ENCODE data around the gene CHKB.

The CHKB gene

DNA sequence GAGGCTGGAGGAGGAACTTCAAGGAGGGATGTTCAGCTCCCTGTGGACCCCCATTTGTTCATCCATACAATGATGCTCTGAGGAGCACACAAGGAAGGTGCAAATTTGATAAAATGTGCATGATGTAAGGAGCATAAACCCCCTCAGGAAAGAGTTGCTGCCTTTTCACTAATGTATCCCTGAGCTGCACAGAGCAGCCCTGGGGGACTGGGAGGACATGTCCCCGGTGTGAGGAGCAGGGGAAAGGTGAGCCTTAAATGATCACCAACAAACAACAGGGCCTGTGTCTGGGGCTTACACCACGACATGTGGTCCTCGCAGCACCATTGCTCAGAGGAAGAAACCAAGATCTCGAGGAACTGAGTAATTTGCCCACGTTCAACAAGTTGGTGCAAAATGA is 14.4 kb upstream of the CHKB start:
- DNase-seq = no peak

DNA sequence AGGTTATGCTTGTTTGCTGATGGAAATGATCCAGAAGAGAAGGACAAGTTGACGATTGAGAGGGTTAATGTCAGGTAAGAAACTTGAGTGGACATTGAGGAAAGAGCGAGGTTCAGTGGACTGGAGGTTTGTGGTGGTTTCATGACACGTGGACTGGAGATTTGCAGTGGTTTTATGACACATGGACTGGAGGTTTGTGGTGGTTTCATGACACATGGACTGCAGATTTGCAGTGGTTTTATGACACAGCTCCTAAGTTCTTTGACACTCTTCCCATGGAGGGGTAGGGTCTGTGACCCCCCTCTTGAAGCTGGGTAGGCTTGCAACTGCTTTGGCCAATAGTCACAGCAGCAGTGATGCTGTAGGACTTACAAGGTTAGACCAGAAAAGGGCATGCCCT is 12.5 kb upstream of the CHKB start:
- DNase-seq = no peak

DNA sequence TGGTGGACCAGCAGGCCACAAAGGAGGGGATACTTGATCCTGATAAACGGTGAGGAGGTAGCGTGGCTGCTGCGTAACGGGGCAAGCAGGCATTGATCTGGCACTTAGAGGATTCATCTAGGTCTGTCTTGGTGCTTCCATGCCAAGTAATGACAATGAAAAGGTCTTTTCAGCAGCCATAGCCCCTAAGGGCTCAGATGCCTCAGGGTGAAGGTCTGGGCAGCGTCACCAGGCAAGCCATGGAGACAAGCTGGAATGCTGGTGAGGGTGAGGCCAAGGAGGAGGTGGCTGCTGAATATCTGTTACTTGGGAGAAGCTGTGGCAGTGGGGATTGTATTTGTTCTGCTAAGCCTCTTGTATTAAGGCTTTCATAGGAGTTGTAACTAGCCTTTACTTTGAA is 4.8 kb upstream of the CHKB start:
- no peak for DNase-seq

DNA sequence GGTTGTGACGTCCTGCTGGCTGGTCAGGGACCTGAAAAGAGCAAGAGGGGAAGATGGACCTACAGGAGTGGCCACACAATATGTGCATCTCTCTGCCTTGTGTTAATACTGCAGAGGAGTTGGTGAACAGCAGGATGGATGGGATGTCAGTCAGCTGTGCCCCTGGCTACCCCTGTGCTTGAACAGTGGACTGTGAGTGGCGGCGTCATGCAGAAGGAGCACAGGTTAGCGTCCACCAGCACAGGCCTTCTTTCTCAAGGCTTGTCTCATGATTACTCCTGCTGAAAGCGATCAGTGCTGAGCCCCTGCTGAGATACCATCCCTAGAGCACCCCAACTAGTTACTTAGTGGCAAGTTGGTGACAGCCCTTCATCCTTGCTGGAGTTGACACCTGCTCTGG is 3.8 kb upstream of the CHKB start:
- no peak for DNase-seq

DNA sequence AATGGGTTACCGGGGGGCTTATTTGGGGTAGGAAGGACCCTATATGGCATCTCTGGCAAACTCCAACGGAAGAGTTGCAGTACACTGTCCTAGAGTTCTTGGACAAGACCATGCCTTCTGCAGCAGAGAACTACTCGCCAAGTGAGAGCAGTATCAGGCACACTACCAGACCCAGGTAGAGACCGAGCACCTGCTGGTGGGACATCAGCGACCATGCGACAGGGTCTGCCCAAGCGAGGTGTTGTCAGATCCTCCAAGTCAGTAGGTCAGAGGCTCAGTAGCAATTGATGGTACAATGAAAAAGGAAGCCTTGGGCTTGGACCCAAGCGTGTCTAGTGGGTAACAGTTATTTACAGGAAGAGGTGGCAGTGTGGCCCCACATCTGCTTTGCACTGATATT is 3.1 kb upstream of the CHKB start:
- DNase-seq = no peak

DNA sequence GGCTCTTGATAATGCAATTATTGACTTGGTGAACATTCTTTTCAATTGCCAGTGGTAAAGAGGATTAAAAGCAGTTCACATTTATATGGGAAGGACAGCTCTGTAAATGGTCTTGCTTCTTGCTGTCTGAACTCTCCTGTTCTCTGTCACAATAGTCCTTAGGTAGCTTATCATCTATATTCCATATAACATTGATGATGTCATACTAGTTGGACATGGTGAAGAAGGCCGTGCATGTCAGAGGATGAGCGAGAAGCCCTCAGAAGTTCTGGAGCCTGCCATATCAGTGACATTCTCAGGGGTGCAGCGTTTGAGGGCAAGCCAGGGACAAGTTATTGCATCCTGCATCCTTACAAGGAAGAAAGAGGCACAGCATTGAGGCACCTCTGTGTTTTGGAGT is 2.6 kb upstream of the CHKB start:
- no peak for DNase-seq

DNA sequence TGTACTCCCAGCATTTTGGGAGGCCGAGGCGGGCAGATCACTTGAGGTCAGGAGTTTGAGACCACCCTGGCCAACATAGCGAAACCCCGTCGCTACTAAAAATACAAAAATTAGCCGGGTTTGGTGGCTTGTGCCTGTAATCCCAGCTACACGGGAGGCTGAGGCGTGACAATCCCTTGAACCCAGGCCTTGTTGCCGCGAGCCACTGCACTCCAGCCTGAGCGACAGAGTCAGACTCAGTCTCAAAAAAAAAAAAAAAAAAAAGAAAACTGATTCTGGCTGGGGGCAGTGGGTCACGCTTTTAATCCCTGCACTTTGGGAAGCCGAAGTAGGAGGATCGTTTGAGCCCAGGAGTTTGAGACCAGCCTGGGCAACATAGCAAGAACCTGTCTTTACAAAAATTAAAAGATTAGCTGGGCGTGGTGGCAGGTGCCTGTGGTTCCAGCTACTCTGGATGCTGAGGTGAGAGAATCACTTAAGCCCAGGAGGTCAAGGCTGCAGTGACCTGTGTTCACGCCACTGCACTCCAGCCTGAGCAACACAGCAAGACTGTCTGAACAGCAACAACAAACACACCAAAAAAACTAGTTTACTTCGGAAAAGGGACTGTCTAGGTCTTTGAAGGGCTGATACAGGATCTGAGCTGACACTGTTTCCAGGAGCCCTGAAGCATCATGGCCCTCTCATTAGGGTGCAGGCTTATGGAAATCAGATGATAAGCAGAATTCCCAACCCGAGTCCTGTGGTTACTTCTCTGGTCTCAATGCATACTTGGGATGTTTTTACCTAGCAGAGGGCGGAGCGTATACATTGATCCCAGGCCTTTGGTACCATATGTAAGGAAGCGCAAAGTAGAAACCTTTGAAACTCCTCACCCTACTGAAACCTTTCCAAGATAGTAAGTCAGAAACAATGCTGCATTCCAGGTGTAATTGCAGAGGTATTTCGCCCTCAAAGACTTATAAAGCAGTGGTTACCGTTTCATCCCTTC is 1.8 kb upstream of the CHKB start:
- DNase-seq = no peak

DNA sequence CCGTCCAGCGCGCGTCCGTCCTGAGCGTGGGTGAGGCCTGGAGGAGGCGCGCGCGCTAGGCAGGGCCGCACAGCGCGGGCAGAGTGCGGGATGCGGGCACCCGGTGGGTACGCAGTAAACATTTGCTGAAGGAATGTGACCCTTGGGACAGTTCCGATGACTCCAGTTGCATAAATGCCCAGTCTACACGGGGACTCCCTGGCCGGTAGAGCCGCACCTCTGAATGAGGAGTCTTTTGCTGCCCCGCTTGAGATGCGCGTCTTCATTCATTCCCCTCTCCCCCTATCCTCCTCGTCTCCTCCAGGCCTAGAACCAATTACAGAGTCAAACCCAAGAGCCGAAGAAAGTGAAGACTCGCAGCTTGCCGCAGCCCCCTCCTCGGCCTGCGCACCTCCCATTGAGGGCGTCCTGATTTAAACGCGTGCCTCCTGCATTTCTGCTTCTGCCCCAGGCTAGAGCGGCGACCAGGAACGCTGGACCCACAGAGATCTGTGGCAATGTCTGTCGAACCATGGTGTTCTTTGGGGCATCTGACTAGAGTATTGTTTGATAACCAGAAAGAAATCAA is 729 bp upstream of the CHKB start:
- no peak for DNase-seq

DNA sequence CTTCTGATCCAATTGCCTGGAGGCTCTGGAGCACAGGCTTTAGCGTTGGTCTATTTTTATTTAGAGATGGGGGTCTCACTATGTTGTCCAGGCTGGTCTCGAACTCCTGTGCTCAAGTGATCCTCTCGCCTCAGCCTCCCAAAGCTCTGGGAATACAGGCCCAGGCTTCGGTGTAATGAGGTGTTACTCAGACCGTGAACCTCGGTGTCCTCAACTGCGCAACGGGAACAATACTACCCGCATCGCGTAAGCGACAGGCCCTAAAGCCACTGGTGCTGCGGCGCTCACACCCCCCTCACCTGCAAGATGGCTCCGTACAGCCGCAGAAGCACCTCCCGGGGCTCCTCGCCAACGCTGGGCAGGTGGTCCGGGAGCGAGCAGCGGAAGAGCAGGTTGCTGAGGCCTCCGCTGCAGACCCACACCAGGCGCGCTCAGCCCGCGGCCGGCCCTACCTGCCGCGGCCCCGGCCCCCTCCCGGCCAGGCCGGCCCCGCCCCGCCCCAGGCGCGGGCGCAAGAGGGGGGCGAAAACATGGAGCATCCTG is 628 bp downstream of the CHKB start:
- no peak for DNase-seq

DNA sequence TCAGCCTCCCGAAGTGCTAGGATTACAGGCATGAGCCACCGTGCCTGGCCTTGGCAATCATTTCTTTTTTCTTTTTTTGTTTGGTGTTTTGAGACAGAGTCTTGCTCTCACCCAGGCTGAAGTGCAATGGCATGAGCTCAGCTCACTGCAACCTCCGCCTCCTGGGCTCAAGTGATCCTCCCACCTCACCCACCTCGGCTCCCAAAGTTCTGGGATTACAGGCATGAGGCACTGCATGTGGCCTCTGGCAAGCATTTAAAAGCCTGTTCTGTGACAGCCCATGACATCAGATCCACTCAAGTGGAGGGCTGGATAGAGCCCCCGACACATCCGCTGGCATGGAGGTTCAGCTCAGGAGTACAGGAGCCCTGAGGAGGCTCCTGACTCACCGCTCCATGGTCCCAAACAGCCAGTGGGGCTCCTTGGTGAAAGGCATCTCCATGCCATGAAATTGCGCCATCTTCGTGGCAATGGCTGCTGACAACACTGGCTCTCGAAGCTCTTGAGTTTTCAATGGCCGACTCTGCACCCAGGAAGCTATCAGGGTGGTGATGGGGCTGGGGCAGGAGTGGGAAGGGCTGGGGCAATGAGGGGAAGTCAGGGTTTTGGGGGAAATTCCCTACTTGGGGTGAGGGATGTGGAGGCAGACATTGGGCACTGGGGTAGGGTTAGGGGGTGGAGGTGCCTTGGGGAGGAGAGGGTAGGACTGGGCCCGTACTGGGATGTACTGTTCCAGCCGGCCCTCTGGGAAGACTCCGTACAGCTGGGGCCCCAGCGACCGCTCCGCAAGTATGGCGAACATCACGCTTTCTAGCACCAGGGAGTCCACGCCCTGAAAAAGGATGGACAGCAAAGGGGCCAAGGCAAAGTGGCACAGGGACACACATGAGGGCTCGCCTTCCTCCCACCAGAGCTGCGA is 1.4 kb downstream of the CHKB start:
- DNase-seq = no peak

DNA sequence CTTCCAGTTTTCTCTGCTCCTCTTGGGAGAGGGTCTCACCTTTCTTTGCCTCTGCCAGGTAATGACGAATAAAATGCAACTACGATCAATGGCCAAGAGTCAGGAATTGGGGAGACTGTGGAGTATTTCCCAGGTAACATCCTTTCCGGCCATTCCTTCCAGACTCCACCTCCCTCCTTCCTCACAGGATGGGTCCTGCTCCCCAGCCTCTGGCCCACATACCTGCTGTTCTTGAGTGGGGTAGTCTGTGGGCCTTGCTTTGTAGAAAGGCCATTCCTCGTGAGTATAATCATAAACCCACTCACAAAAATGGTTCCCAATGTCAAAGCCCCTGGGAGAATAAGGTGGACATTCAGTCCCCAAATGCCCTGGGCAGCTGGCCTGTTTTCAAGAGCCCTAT is 2.9 kb downstream of the CHKB start:
- DNase-seq = no peak

DNA sequence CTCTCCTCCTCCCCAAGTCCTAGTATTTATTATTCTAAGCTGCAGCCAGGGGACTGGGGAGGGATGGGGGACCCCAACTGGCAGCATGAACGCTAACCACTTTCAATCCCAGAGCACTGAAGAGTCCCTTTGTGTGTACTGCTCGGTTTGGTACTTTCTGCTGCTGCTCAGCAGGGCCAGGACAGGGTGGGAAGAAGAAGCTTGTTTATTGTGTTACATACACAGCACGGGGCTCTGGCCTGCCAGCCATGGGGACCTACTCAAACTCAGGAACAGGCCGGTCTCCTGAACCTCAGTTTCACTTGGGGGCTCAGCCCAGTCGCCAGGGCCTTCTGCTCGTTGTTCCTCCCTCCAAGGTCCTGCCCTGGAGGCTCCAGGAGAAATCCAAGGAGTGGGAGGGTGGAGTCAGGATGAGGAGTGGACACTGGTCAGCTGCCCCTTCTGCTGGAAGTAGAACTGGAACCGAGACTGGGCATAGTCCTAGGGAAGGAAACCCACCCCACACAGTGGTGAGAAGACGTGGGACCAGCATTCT is 3.8 kb downstream of the CHKB start:
- no peak for DNase-seq

DNA sequence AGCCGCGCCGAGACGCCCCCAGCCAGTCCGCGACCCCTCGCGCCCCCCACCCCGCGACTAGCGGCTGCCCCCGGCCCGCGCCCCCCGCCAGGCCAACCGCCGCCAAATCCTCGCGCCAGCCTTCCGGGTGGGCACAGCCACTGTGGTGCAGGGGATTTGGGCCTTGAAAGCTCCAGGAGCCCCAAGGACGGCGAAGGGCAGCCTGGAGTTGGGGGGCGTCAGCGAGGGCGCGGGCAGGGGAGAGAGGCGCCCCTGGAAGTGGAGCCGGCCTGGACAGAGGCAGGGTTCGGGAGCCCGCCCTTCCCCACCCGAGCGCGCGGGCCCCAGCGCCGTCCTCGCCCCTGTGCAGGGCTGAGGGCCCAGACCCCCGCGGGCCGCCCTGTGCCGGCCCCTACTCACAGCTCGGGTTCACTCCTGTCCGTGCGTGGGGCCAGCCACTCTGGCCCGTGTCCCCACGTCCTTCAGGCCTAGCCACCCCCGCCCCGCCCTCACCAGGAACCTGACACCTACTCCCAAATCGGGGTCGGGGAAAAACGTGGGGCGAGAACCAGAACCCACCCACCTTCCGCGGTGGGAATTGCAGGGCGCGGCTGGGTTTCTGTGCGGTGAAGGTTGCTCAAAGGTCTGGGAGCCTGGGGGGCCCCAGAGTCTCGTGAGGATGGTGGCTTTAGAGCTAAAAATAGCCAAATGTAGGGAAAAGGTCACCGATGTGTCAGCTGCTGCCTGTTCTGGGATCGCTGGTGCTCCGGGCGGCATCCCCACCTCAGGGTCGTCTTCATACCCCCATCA is 4.5 kb downstream of the CHKB start, which contains the start of gene CPT1B:
TSS of gene CPT1B (minus strand) at position 441 of the 789 bp plus-strand sequence. CDS start 512 bp downstream, outside the sequence.
- no peak for DNase-seq

DNA sequence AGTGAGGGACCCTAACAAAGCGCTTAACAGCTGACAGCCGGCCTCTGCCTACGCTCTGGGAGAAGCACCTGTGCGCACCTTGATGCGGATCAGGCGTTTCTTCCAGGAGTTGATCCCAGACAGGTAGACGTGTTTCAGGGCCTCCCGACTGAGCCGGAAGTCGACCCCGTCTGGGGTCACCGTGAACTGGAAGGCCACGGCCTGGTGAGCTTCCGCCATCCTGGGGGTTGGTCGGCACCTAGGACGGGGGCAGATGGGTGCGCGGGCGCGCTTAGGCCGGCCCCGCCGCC is 5.0 kb downstream of the CHKB start:
- DNase-seq = no peak

DNA sequence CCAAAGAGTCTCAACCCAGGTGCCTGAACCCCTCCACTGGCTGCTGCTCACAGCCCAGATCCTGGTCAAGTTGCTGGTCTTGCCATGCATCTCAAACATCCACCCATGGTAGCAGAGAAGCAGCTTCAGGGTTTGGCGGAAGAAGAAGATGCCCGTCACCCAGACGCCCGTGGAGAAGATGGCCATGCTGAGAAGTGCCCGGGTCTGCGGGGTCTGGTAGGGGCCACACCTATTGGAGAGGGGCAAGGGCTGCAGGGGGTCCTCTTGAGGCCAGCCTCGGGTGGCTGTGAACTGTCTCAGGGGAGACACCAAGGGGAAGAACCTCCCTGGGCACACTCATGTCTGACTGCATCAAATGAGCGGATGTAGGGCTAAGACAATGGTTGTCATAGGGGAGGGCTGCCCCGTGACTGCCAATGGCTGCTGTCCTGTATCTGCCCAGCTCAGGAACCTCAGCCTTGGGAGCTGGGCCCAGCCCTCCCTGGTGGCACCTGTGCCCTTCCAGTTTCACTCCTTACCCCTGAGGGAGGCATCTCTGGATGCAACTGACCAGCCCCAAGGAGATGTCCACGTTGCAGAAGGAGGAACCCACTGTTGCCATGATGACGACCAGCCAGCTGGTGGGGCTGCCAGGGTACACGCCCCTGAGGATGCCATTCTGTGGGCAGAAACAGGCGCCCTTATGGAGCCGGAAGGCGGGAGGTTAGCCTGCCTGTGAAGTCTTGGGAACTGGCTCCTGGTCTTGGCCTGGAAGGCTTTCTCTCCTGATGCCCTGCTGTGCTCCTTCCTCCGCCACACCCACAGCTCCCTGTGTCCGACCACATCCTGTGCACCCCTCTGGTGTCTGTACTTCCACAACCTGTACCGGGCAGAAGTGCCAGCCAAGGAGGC is 5.6 kb downstream of the CHKB start:
- no peak for DNase-seq

DNA sequence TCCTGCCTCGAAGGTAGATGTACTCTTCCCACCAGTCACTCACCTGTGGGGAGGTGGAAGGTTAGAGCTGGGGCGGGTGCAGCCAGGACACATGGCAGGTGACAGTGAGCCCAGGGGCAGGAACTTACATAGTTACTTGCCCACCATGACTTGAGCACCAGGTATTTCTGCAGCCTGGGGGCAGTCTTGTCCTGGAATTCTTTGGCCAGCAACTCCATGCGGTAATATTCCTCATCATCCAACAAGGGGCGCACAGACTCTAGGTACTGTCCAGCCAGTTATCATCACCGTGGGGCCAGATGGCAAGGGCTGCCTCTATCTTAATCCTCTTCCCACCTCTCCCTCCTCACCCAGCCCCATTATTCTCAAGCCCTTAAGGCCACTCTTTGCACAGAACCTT is 6.6 kb downstream of the CHKB start:
- DNase-seq = peak; percentile 37 to 44

DNA sequence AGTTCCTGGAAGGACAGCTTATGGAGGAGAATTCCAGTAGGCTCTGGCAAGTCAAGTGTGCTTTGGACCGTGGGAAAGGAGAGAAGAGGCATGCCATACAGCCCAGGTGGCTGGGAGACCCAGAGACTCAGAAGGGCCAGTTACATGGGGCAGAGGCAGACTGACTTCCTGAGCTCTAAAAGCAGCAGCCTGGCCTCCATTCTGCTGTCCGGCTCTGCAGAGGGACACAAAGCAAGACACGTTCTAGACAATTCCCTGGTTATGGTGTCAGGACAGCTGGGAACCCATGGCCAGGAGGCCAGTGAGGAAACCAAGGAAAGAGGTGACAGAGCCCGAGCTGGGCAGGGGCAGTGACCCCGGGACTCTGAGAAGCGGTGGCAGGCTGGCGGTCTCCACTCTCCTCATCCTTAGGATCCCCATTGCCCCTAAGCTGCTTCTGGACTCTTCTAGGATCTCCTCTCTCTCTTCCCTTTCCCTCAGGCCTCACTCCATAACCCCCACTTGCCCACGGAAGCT is 7.2 kb downstream of the CHKB start:
- no peak for DNase-seq

DNA sequence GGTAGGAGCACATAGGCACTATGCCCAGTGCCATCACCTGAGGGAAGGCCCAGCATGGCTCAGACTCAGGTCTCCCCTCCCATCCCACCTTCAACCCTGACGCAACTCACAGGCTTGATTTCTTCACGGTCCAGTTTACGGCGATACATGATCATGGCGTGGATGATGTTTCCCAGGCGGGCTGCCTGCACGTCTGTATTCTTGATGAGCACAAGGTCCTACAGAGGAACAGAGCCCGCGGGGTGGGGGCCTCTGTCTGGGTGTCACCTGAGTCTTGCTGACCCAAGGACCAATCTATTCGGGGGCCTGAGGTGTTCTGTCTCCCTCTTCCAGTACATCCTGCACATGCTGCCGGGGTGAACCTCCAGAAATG is 8.3 kb downstream of the CHKB start:
- DNase-seq = no peak

DNA sequence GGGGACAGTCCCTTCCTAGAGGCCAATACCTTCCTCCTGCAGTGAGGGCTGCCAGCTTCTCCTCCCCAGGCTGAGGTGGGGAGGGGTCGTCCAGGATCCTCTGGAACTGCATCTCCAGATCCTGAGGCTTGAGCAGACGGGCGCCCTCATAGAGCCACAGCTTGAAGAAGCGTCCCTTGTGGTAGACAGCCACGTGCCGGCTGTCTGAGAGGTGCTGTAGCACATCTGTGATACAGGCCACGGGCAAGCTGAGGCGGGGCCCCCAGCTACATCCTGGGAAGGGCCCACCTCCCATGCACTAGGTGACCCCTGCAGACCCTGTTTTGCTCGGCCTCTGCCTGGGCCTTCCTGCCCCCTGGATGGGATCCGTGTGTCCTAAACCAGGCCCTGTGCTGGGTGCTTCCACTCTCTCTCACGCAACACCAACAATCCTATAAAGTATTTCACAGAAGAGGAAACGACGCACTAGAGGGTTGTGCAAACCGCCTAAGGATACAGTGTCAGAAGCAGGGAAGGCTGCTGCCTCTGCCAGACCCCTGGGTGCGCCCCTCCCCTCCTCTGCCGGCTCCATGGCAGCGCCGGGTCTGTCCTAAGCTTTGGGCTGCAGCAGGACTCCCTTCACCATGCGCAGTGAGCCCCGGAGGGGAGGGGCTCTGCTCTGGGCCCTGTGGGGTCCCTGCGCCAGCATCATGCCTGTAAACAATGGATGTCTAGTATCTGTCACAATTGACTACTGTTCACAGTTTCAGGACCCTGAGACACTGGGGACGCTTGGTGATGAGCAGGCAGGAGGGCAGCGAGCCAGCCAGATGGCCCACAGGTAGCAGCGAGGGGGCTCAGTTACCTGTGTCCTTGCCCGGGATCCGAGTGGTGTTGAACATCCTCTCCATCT is 8.9 kb downstream of the CHKB start:
- no peak for DNase-seq

DNA sequence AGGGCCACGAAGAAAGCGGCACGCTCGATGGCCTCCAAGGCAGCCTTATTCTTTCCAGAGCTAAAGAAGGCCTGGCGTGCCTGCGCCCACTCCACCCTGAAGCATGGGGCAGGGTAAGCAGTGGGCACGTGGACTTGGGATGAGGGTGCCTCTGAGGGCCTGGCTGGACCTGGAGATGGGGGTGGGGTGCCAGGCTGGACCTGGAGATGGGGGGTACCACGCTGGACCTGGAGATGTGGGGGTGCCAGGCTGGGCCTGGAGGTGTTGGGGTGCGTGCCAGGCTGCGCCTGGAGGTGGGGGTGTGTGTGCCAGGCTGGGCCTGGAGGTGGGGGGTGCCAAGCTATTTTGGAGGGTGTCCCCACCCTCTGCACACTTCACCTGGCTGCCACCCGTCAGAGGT is 9.7 kb downstream of the CHKB start:
- DNase-seq = no peak

Measured in cerebellar nuclear complex (tissue), 1 donor.